NT2/D1 (cell line): ENCODE data around the gene MACROD1.

Source experiments
- SUZ12 ChIP-seq: IDR thresholded peaks from 2 replicates; pipeline ENCODE4 v1.6.1; 2011; ENCODE audit not compliant: insufficient read length, insufficient read depth; ENCODE audit errors: extremely low read depth
- YY1 ChIP-seq: IDR thresholded peaks from 2 replicates; pipeline ENCODE4 v1.6.1; 2011; ENCODE audit not compliant: insufficient read length, insufficient read depth

DNA sequence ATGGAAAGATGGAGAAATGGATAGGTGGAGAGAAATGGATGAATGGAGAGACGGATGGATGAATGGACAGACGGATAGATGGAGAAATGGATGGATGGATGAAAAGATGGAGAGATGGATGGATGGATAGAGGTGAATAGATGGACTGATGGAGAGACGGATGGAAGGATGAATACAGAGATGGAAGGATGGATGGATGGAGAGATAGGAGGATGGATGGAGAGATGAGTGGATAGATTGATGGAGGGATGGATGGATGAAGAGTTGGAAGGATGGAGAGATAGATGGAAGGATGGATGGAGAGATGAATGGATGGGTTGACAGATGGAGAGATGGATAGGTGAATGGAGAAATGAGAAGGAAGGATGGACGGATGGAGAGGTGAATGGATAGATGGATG is 66.5 kb downstream of the MACROD1 start:
- TF ChIP-seq SUZ12 (no peak), YY1 (no peak)
